GM18867 (cell line): ENCODE data around the gene CFAP61.
"Not testable (repeated sequence)": the region's sequence is repeated elsewhere in the genome, so short reads cannot be mapped to it uniquely, and the experiment has no call there.

Experiments
- ATAC-seq: cut with Tn5 transposase; IDR thresholded peaks from one replicate; pipeline ENCODE4 v1.9.1; 2021; ENCODE audit warnings: mild to moderate bottlenecking, moderate library complexity; ENCODE audit not compliant: unreplicated experiment

The CFAP61 gene

GRCh38 chr20:20353576-20353975 is 301.2 kb downstream of the CFAP61 start:
- ATAC-seq = no peak

GRCh38 chr20:20355503-20355902 is 303.2 kb downstream of the CFAP61 start:
- ATAC-seq = not testable (repeated sequence)

DNA sequence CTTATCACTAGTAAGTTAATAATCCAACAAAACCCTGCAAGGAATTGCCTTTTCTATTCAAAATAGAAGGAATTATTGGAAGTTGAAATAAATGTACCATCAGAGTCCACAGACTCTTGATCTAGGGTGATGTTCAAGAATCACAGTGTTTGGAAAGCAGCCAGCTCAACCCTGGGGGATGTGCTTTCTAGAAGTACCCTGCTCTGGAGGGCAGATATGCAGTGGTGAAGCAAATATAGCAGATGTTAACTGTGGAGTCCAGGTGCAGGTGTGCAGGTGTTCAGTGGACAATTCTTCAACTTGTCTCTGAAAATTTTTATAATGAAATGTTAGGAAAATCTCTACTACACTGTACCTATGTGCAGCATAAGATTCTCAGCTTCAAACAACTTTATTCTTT is 306.5 kb downstream of the CFAP61 start:
- ATAC-seq = no peak

DNA sequence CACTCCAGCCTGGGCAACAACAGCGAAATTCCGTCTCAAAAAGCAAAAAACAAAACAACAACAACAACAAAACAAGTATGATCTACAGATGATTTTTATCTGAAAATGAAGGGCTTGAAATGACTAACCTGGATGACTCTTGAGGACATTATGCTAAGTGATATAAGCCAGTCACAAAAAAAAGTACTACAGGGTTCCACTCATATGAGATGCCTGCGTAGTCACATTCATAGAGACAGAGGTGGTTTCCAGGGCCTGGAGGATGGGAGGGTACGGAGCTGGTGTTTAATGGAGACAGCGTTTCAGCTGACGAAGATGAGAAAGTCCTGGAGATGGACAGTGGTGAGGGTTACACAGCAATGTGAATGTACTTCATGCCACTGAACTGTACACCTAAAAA is 307.3 kb downstream of the CFAP61 start:
- no peak for ATAC-seq

GRCh38 chr20:20360464-20360863 is 308.1 kb downstream of the CFAP61 start:
- peak; percentile 73 for ATAC-seq

GRCh38 chr20:20362774-20363433 is 310.6 kb downstream of the CFAP61 start:
- no peak for ATAC-seq

GRCh38 chr20:20363434-20363798 is 311.1 kb downstream of the CFAP61 start:
- ATAC-seq = no peak

DNA sequence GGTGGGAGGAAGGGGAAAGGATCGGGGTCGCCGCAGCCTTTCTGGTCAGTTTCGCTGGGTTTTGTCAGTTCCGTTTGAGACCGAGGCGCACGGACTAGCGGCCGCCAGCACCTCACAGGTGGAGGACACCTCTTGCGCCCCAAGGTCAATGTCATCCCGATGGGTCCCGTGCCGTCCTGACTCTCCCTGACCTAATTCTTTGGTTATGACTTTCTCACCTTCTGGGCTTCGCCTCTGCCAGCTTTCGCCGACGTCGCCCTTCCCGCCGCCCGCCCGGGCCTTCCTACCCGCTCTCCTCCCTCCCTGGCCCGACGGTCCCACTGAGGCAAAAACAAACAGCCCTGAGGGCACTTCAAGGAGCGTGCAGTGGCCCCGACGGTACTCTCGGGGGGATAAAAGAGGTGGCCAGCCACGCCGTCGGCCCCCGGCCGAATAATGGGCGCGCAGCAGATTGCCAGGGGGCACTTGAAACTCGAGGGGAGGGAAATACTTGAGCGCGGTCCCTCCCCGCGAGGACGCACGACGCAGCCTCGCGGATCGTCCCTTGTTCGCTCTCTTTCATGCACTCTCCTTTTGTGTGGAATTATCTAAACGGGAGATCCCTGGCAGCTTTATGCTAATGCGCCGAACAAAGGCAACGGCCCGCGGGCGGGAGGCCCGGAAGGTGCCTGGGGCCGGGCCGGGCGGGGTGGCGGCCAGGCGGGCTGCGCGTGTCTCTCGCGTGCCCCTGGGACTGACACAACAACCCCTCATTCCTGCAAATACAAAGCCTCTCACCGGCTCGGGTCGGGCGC is 311.7 kb downstream of the CFAP61 start:
- ATAC-seq = no peak

- ATAC-seq = no peak
Observed at GRCh38 chr20:20364593-20365479, 312.5 kb downstream of the CFAP61 start.

- no peak for ATAC-seq
Observed at GRCh38 chr20:20365480-20366161, 313.3 kb downstream of the CFAP61 start.

GRCh38 chr20:20366551-20366875 is 314.2 kb downstream of the CFAP61 start:
- no peak for ATAC-seq

DNA sequence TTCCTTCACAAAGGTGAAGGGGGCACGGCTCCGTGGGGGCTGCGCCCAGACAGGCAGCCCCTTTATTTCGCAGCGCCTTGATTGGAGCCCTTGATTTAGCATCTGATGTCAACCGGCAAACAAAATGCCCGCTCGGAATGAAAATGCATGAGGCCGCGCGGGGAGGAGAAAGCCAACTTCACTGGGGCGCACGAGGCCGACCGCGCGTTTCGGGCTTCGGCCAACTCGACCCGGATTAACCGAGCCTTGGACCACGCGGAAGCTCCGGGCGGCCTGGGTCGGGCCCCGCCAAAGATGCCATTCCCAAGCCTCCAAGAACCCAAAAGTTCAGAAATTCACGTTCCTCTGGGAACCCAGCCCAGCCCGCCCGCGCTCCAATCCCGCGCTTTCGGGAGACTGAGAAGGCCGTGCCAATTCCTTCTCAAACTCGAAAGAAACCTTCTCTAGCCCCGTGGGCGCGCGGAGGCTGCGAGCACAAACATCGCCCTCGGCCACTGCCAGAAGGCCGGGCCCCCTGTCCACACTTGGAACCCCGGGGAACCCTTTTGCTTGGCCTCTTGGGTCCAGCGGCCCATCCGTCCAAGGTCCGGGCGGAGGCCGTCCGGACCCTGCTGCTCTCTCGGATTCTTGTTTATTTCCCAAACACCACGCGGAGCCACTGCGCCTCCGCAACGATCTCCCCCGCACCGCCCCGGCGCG is 314.7 kb downstream of the CFAP61 start:
- ATAC-seq = no peak

DNA sequence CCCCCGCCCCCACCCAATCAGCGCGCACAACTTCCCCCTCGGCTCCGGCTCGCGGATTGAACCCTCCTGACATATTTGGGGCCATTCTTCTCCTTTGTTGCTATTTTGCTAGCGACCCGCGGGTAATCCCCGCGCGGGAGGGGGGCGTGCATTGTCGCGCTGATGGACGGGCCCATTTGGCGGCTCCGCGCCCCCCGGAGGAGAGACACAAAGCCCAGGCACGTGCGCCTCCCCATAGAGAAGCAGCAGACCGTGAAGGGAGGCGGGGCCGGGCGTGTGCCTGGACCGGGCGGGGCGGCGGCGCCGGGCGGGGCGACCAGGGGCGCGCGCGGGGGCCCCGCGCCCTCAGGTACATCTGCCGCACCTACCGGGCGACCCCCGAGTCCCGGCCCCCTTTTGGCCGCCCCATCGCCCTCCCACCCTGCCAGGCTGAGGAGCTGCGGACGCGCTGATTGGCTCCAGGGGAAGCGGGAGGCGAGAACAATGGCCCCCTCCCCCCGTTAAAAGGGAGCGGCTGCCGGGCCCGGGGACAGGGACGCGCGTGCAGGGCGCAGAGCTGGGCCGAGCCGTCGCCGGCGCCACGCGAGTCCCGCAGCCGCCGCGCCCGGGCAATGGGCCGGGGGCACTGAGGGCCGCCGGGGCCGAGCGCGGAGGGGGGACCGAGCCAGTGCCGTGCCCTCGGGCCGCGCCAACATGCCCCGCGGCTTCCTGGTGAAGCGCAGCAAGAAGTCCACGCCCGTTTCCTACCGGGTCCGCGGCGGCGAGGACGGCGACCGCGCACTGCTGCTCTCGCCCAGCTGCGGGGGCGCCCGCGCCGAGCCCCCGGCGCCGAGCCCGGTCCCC is 315.5 kb downstream of the CFAP61 start, which contains the start of gene INSM1:
INSM1 (plus strand) TSS at position 530 of the 843 bp plus-strand sequence; CDS start at position 694, 164 bp downstream.
- ATAC-seq = no peak

GRCh38 chr20:20368418-20369249 is 316.3 kb downstream of the CFAP61 start:
- no peak for ATAC-seq

DNA sequence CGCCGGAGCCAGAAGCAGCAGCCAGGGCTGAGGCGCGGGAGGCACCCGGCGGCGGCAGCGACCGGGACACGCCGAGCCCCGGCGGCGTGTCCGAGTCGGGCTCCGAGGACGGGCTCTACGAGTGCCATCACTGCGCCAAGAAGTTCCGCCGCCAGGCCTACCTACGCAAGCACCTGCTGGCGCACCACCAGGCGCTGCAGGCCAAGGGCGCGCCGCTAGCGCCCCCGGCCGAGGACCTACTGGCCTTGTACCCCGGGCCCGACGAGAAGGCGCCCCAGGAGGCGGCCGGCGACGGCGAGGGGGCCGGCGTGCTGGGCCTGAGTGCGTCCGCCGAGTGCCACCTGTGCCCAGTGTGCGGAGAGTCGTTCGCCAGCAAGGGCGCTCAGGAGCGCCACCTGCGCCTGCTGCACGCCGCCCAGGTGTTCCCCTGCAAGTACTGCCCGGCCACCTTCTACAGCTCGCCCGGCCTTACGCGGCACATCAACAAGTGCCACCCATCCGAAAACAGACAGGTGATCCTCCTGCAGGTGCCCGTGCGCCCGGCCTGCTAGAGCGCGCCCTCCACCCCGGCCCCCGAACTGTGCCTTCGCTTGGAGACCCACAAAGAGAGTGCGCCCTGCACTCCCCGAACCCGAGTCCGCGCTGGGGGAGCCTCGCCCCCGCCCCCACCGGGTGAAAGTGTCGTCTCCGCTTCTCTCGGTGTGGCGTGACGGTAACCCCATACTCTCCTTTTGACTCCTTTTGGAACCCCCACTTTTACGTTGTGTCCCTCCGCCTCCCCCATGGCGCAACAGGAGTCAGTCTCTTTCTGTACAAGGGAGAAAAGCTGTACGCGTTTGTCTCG is 317.1 kb downstream of the CFAP61 start:
- no peak for ATAC-seq

- no peak for ATAC-seq
Observed at GRCh38 chr20:20370094-20370575, 317.8 kb downstream of the CFAP61 start.

DNA sequence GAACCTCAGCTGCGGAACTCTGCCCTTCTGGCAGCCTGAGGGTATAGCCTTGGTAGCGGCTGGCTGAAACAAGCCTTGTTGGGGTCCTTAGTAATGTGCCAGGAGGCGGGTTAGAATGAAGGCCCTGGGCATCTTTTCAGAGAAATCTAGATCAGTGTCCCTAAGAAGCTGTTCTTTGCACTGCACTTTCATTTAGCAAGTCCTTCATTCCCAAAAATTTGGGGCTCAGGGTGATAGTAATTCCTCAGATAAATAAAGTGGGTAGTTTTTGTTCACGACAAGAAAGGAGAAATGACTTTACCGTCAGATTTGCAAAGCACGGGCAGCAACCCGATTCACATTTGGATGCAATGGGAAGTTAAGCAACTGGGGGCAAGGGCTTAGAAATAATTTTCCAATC is 318.8 kb downstream of the CFAP61 start:
- ATAC-seq = no peak

DNA sequence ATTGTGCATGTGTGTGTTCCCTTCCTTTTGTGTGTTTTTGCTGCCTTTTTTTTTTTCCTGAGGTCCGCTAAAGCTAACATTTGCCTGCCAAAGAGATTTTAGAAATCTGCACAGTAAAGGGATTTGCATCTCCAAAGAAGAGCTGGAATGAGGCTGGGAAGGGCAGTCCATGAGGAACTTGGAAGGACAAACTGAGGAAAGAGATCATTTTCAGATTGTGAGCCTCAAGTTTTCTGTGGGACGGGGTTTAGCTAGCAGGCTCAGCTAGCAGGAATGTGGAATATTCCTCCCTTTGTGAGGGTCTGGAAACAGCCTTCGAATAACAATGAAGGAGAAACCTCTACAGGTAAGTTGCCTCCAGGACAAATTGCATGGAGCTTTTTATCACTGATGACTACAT is 319.3 kb downstream of the CFAP61 start:
- ATAC-seq = no peak
